Activated CD8-positive, alpha-beta memory T cell treated with anti-CD3 and anti-CD28 coated beads for 24 hours (primary cell): ENCODE results near the gene RPH3AL.
A peak's percentile ranks its signal among the peaks of the same experiment; 100 is the strongest.

ENCODE experiments used
- DNase-seq: peaks from one replicate; pipeline ENCODE4 v3.0.0-alpha.2; 2020

RPH3AL gene

GRCh38 chr17:351449-351738 lies 1.2 kb downstream of the RPH3AL start:
- no peak for DNase-seq

GRCh38 chr17:350706-351448 lies 1.7 kb downstream of the RPH3AL start:
- no peak for DNase-seq

GRCh38 chr17:349666-350065 lies 2.9 kb downstream of the RPH3AL start:
- DNase-seq: no peak

GRCh38 chr17:348692-349425 lies 3.7 kb downstream of the RPH3AL start:
- DNase-seq: no peak

GRCh38 chr17:348012-348411 lies 4.6 kb downstream of the RPH3AL start:
- DNase-seq: no peak

- DNase-seq: no peak
Observed at GRCh38 chr17:347309-347899, 5.2 kb downstream of the RPH3AL start.

GRCh38 chr17:345992-346785 lies 6.4 kb downstream of the RPH3AL start:
- DNase-seq: no peak

- no peak for DNase-seq
Observed at GRCh38 chr17:345261-345660, 7.3 kb downstream of the RPH3AL start.

- no peak for DNase-seq
Observed at GRCh38 chr17:343875-344752, 8.5 kb downstream of the RPH3AL start.

- no peak for DNase-seq
Observed at GRCh38 chr17:343211-343610, 9.4 kb downstream of the RPH3AL start.

GRCh38 chr17:340074-340473 lies 12.5 kb downstream of the RPH3AL start:
- DNase-seq: no peak

GRCh38 chr17:339193-340061 lies 13.2 kb downstream of the RPH3AL start:
- DNase-seq: no peak

- DNase-seq: no peak
Observed at GRCh38 chr17:338442-339192, 14.0 kb downstream of the RPH3AL start.

- no peak for DNase-seq
Observed at GRCh38 chr17:337866-338265, 14.7 kb downstream of the RPH3AL start.

GRCh38 chr17:337453-337852 lies 15.2 kb downstream of the RPH3AL start:
- no peak for DNase-seq

GRCh38 chr17:337022-337420 lies 15.6 kb downstream of the RPH3AL start:
- DNase-seq: no peak

GRCh38 chr17:336110-337021 lies 16.2 kb downstream of the RPH3AL start:
- peak; percentile 59 for DNase-seq

- DNase-seq: no peak
Observed at GRCh38 chr17:335691-336090, 16.9 kb downstream of the RPH3AL start.

GRCh38 chr17:334974-335481 lies 17.6 kb downstream of the RPH3AL start:
- DNase-seq: no peak
